Ovary (tissue), 9 donors: ENCODE measurements around the gene DUOX1. TPM values are rescaled to one million over a fixed set of nuclear protein-coding genes. Genes with fewer than 3 reads are reported as not detected.

Experiments used
- DNase-seq, 5 donors: peaks; one replicate each; pipeline ENCODE4 v3.0.0-alpha.2; 2019 to 2020
- H3K27ac ChIP-seq, 2 donors: fragments of 200-600 bp; one replicate each; pipeline versions ENCODE4 v1.5.1 to v1.8.0; 2019 to 2022
- H3K27me3 ChIP-seq: fragments of 200-600 bp; one replicate; pipeline ENCODE4 v1.8.0; 2022
- H3K36me3 ChIP-seq: fragments of 200-600 bp; sonication (generic); one replicate; pipeline ENCODE4 v1.5.1; 2019
- H3K4me1 ChIP-seq: one replicate; pipeline ENCODE4 v1.8.1; 2013; ENCODE audit warnings: mild to moderate bottlenecking, moderate library complexity; ENCODE audit not compliant: insufficient read depth
- H3K4me3 ChIP-seq: fragments of 200-600 bp; sonication (generic); one replicate; pipeline ENCODE4 v1.5.1; 2017
- H3K9me3 ChIP-seq, 2 donors: fragments of 200-600 bp in 1 of 2; sonication (generic) in 1 of 2; one replicate each; pipeline versions ENCODE4 v1.5.1 to v1.8.1; 2013 to 2019; ENCODE audit warnings: mild to moderate bottlenecking in 1 of 2, moderate library complexity in 1 of 2
- EP300 ChIP-seq: sonication (generic); formaldehyde crosslinking; IDR thresholded peaks from one replicate; pipeline ENCODE4 v1.6.1; 2017; ENCODE audit warnings: antibody characterized with exemption
- POLR2A ChIP-seq: fragments of 450-650 bp; IDR thresholded peaks from one replicate; pipeline ENCODE4 v1.6.1; 2017; ENCODE audit warnings: antibody characterized with exemption, mild to moderate bottlenecking, moderate library complexity
- WGBS, 3 donors: extraction: QIAGEN DNeasy Blood & Tissue Kit in 1 of 3; methylation state at CpG; one replicate each; pipeline versions ENCODE4 v1.1.5 to v1.1.7; 2013 to 2017; 5-methylcytosine and 5-hydroxymethylcytosine counted together
- intact Hi-C, 4 donors: fragments of 100-400 bp; cut with DNase I; formaldehyde crosslinking; loops; one replicate each; pipeline versions ENCODE4 v1.11.0 to v1.15.1; 2022 to 2023
- polyA plus RNA-seq, 2 donors: library from polyadenylated mRNA; stranded (reverse); fragments of 200-250 nt in 1 of 2; fragments of 350-450 nt in 1 of 2; fragmentation: Illumina TruSeq in 1 of 2; extraction: RNeasy Lipid Tissue Mini Kit (QIAGEN cat#74804) in 1 of 2; gene quantifications; one replicate each; pipeline ENCODE4 v1.2.3, GENCODE V29; 2013 to 2014
- total RNA-seq, 7 donors: library from RNA; depleted of rRNA in 2 of 7; stranded (reverse); fragments of >200 nt in 2 of 7; fragmentation: NEBNext Ultra II Directional in 3 of 7; extraction: Animal tissue kit (Norgen Biotek cat#: 25700) in 3 of 7; gene quantifications; one replicate each; pipeline versions ENCODE4 v1.1.0 to v1.2.4, GENCODE V29; 2016 to 2023
- TF ChIP-seq, protein P1 (sequence below), 3 donors: fragments of 450-650 bp in 2 of 3; fragments of 200-600 bp in 1 of 3; IDR thresholded peaks; one replicate each; pipeline versions ENCODE4 v1.5.1 to v1.8.0; 2016 to 2022; ENCODE audit warnings: antibody characterized with exemption in 3 of 3, mild to moderate bottlenecking in 1 of 3
- donor health status: DM: no; HTN: no; CAD: no; lungs with moderate emphysema.
- donor health status: DM: no; HTN: no; CAD: no.
- donor health status: Bipolar disorder and iron deficiency.
- donor health status: DM: yes; HTN: yes; CAD: no.
- donor health status: DM: no; HTN: no; CAD: no.
- donor health status: DM: yes; HTN: yes; CAD: no.

Gene DUOX1
- total and polyA plus RNA-seq, 9 donors = 0.23 to 9.2 (median 1.4) TPM

DNA sequence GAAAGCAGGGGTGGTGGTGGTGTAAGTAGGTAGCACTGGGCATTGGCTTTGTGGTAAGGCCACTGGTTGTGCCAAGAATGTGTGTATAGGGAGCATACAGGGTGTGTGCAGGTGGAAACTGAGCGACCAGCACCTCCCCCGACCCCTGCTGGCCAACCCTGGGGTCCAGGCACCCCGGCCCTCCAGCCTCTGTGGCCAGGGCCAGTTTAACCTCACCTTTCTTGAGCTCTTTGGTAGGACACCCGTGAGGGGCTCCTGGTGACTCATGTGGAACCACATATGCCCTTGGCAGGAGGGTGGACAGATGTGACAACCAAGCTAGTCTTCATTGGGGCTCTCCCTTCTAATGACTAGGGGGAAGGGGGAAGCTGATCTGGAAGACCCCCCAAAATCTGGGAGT is 38.5 kb downstream of the DUOX1 start:
- H3K27ac ChIP-seq = no peak overlapping the region
- WGBS, 3 donors = 94 to 98% (median 97%) methylated on average over 4 of the region's 4 CpGs
- DNase-seq = peak in 1 of 5 donors; percentile 48
- H3K4me1 ChIP-seq = no peaks in the 10 kb centered on the region
- TF ChIP-seq, protein P1, sequence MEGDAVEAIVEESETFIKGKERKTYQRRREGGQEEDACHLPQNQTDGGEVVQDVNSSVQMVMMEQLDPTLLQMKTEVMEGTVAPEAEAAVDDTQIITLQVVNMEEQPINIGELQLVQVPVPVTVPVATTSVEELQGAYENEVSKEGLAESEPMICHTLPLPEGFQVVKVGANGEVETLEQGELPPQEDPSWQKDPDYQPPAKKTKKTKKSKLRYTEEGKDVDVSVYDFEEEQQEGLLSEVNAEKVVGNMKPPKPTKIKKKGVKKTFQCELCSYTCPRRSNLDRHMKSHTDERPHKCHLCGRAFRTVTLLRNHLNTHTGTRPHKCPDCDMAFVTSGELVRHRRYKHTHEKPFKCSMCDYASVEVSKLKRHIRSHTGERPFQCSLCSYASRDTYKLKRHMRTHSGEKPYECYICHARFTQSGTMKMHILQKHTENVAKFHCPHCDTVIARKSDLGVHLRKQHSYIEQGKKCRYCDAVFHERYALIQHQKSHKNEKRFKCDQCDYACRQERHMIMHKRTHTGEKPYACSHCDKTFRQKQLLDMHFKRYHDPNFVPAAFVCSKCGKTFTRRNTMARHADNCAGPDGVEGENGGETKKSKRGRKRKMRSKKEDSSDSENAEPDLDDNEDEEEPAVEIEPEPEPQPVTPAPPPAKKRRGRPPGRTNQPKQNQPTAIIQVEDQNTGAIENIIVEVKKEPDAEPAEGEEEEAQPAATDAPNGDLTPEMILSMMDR (IDR thresholded peaks at IDR 0.05) = no peak
- no peak for TF ChIP-seq EP300
- no peak overlapping the region for H3K4me3 ChIP-seq
- no peaks in the 10 kb centered on the region for H3K27me3 ChIP-seq
- H3K36me3 ChIP-seq = no peaks in the 10 kb centered on the region
- intact Hi-C loops = loop anchor here in 3 of 4 donors (5.0 to 10.0 kb wide), 5 partner anchors 117 to 287 kb away; partner anchors contain the start of gene GATM (in 1 of the 3)
- H3K9me3 ChIP-seq = no peaks in the 10 kb centered on the region

DNA sequence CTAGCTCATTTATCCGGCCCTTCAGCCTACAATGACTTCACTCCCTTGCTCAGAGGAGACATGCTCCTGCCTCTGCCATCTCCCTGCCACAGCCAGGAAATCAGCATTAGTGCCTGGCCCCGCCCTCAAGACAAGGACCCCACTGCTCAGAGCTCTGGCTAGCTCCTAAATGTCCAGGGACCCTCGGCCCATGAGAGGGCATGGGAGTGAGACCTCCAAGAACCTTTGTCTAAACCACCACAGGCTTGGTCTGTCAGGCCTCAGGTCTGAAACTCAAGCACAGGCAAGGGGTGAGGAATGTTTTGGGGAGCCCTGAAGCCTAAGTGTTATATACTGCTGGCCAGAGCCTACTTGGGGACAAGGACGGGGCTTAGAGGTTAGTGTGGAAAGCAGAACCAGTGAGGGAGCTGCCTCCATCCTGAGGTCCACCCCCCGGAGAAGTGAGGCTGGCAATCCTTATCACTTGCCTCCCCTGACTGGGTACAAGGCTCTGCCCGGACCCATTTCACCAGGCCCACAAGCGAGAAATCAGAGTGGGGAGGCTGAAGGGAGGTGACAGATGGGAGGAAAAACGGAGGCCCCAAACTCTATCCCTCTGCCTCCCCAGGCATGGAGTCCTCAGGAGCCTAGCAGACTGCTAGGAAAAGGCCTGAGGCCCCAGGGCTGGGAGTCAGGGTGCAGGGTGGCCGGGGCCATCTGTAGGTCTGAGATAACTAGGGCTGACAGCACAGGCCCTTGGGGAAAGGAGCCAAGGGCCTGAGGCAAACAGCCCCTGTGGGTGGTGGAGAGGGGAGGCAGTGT is 39.2 kb downstream of the DUOX1 start:
- intact Hi-C loops = loop anchor here in 3 of 4 donors (5.0 to 10.0 kb wide), 5 partner anchors 116 to 286 kb away; partner anchors contain the start of gene GATM (in 1 of the 3)
- no peak overlapping the region for H3K4me3 ChIP-seq
- TF ChIP-seq POLR2A (peak; percentile 11), EP300 (no peak)
- TF ChIP-seq, protein P1 (IDR thresholded peaks at IDR 0.05) = no peak
- H3K27ac ChIP-seq = no peak overlapping the region
- 82 to 88% (median 84%) methylated on average over 9 of the region's 9 CpGs for WGBS, 3 donors
- no peaks in the 10 kb centered on the region for H3K4me1 ChIP-seq
- no peak for DNase-seq
- H3K36me3 ChIP-seq = no peaks in the 10 kb centered on the region
- H3K9me3 ChIP-seq = no peaks in the 10 kb centered on the region
- H3K27me3 ChIP-seq = no peaks in the 10 kb centered on the region

DNA sequence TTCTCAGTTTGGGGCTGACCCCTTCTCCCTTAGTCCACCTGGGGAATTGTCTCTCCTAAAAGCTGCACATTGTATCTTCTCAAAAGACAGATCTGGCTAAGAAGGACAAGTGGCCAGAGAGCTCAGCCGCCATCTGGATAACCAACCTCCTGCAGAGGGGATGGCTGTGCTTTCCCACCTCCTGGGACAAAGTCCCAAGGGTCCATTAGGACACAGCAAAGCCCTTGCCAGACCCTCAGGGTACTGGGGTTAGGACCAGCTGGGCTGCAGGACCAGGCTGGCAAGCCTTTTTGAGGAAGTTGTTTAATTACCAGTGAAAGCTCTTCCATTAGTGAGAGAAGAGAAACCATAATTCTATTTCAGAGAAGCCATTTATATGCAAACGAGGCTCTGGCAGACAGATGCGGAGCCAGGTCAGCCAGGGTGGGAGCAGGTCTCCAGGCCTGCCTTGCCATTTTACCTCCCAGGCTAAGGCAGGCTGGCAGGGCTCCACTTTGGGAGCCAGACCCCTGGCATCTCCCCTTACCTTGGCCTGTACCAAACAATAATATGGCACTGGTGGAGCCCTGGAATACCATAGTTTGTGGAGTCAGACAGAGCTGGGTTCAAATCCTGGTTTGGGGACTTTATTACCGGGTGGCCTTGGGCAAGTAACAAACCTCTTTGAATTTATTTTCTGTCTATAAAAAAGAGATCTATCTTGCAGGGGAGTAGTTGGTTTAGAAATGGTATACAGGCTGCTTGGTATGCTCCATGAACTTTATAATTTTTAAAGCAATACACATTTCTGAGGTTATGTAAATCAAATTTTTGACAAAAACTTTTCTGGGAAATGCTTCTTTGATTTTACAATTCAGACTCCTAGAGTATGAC is 40.0 kb downstream of the DUOX1 start:
- no peak overlapping the region for H3K4me3 ChIP-seq
- H3K9me3 ChIP-seq = no peaks in the 10 kb centered on the region
- H3K27ac ChIP-seq = no peak overlapping the region
- WGBS, 3 donors = 65 to 76% (median 74%) methylated on average over 4 of the region's 4 CpGs
- no peaks in the 10 kb centered on the region for H3K27me3 ChIP-seq
- no peaks in the 10 kb centered on the region for H3K4me1 ChIP-seq
- intact Hi-C loops = loop anchor here in 3 of 4 donors (5.0 to 10.0 kb wide), 5 partner anchors 115 to 285 kb away; partner anchors contain the start of gene GATM (in 1 of the 3)
- TF ChIP-seq EP300 (no peak), POLR2A (no peak)
- TF ChIP-seq, protein P1 (IDR thresholded peaks at IDR 0.05) = no peak
- no peak for DNase-seq
- no peaks in the 10 kb centered on the region for H3K36me3 ChIP-seq

DNA sequence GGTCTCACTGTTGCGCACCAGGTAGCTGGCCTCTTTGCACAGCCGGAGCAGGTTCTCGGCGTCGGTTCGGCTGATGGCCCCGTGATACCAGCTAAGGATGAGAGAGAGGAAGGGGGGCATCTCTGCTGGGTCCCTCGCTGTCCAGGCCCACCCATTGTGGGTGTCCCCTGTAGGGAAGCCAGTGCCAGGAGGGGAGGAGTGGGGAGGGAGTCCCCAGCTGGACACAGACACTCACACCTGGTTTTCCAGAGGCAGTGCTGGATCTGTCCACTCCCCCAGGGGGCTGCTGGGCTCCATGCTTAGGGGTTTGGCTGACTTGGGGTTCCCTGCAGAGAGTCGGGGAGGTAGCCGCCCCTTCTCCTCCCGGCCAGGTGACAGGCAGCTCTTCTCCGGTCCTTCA is 42.1 kb downstream of the DUOX1 start:
- no peaks in the 10 kb centered on the region for H3K27me3 ChIP-seq
- WGBS, 3 donors = 93 to 95% (median 94%) methylated on average over 12 of the region's 12 CpGs
- H3K36me3 ChIP-seq = no peaks in the 10 kb centered on the region
- no peak for DNase-seq
- H3K4me1 ChIP-seq = no peaks in the 10 kb centered on the region
- intact Hi-C loops = no loop called here
- H3K4me3 ChIP-seq = no peak overlapping the region
- no peak overlapping the region for H3K27ac ChIP-seq
- TF ChIP-seq, protein P1 (IDR thresholded peaks at IDR 0.05) = no peak
- no peak for TF ChIP-seq POLR2A
- no peak for TF ChIP-seq EP300
- H3K9me3 ChIP-seq = no peaks in the 10 kb centered on the region
